Endothelial cell of umbilical vein (primary cell): ENCODE results near the gene TSPAN4. TPM values are rescaled to one million over a fixed set of nuclear protein-coding genes. Genes with fewer than 3 reads are reported as not detected.

Source experiments
- BruUV-seq: library from RNA; stranded (reverse); fragments of 400-500 nt; replicated peaks from 2 replicates; lab custom pipeline; 2021; lab: Mats Ljungman, UMichigan
- CTCF ChIA-PET: fragments of 300-600, 350-600 bp; sonication (Branson Sonifier 250); formaldehyde crosslinking; loops from one replicate; lab custom pipeline; 2021; ENCODE audit warnings: antibody characterized with exemption, inconsistent platforms; lab: Charles Lee
- POLR2A ChIA-PET: fragments of 300-600, 350-600 bp; sonication (Branson Sonifier 250); formaldehyde crosslinking; loops from one replicate; lab custom pipeline; 2021; ENCODE audit warnings: antibody characterized with exemption, inconsistent platforms; lab: Charles Lee
- DNase-seq: peaks from one replicate; pipeline ENCODE4 v3.0.0-alpha.2; 2011; ENCODE audit warnings: low read depth, low spot score
- FAIRE-seq: peaks from 2 replicates; lab custom pipeline; 2011; peaks lifted over from hg19 to GRCh38; lab: Jason Lieb, UNC
- H2AFZ ChIP-seq: 2 replicates; pipeline ENCODE4 v1.6.0; 2012; ENCODE audit warnings: low read depth, low read length, control low read depth, inconsistent platforms
- H3K27ac ChIP-seq: 2 replicates; pipeline ENCODE4 v1.5.1; 2011; ENCODE audit warnings: low read depth, mild to moderate bottlenecking, control low read depth, low read length, moderate library complexity; ENCODE audit not compliant: insufficient read depth
- H3K27me3 ChIP-seq, 2 experiments: 2 replicates each; pipeline versions ENCODE4 v1.6.0 to v1.6.1; 2011; ENCODE audit warnings: low read length in 2 of 2, mixed read lengths in 1 of 2; ENCODE audit not compliant: control insufficient read depth in 2 of 2, insufficient read depth in 2 of 2
- H3K36me3 ChIP-seq, 2 experiments: 2 replicates in 1 of 2; 3 replicates in 1 of 2; pipeline ENCODE4 v1.5.1; 2011; ENCODE audit warnings: low read length in 2 of 2, mild to moderate bottlenecking in 1 of 2, moderate library complexity in 1 of 2; ENCODE audit not compliant: control insufficient read depth in 2 of 2, insufficient read depth in 2 of 2; ENCODE audit errors: extremely low read depth in 1 of 2
- H3K4me1 ChIP-seq: 3 replicates; pipeline ENCODE4 v1.5.1; 2011; ENCODE audit warnings: mild to moderate bottlenecking, low read length; ENCODE audit not compliant: control insufficient read depth, insufficient read depth; ENCODE audit errors: extremely low read depth
- H3K4me2 ChIP-seq: 2 replicates; pipeline ENCODE4 v1.6.1; 2011; ENCODE audit warnings: low read length, control low read depth, mixed read lengths; ENCODE audit not compliant: insufficient read depth
- H3K4me3 ChIP-seq, 3 experiments: fragments of 200-600 bp in 1 of 3; sonication (generic), shearing (Covaris generic) in 1 of 3; replicated peaks in 1 of 3; 2 replicates each; pipeline ENCODE4 v1.5.1; 2011 to 2016; ENCODE audit warnings: control low read depth in 3 of 3, low read length in 3 of 3, mild to moderate bottlenecking in 2 of 3, inconsistent platforms in 1 of 3, low read depth in 1 of 3, moderate library complexity in 1 of 3; ENCODE audit not compliant: insufficient read depth in 1 of 3
- H3K79me2 ChIP-seq: 2 replicates; pipeline ENCODE4 v1.6.0; 2012; ENCODE audit warnings: low read length, inconsistent platforms; ENCODE audit not compliant: control insufficient read depth, insufficient read depth
- H3K9ac ChIP-seq: replicated peaks from 2 replicates; pipeline ENCODE3; 2011; ENCODE audit warnings: low read length, control low read depth; ENCODE audit not compliant: insufficient read depth; ENCODE audit errors: extremely low read depth
- H3K9me1 ChIP-seq: replicated peaks from 3 replicates; pipeline ENCODE4 v1.6.0; 2011; ENCODE audit warnings: mild to moderate bottlenecking, low read length; ENCODE audit not compliant: control insufficient read depth, insufficient read depth; ENCODE audit errors: extremely low read depth
- H3K9me3 ChIP-seq: replicated peaks from 2 replicates; pipeline ENCODE4 v1.5.1; 2012; ENCODE audit warnings: low read length, inconsistent platforms; ENCODE audit not compliant: control insufficient read depth, insufficient read depth
- H4K20me1 ChIP-seq: replicated peaks from 2 replicates; pipeline ENCODE3; 2011; ENCODE audit warnings: mild to moderate bottlenecking, low read length; ENCODE audit not compliant: control insufficient read depth, insufficient read depth; ENCODE audit errors: extremely low read depth
- CTCF ChIP-seq, 2 donors: IDR thresholded peaks; 1 replicate in 1 of 2; 2 replicates in 1 of 2; pipeline ENCODE4 v1.5.1; 2011; ENCODE audit warnings: low read length in 2 of 2, mild to moderate bottlenecking in 2 of 2, moderate library complexity in 2 of 2, control low read depth in 1 of 2, inconsistent platforms in 1 of 2, low read depth in 1 of 2; ENCODE audit not compliant: insufficient read depth in 1 of 2; ENCODE audit errors: extremely low read depth in 1 of 2
- EZH2 ChIP-seq: IDR thresholded peaks from 2 replicates; pipeline ENCODE4 v1.6.1; 2012; ENCODE audit warnings: borderline replicate concordance, low read depth, mild to moderate bottlenecking, moderate library complexity, low read length, inconsistent platforms; ENCODE audit not compliant: severe bottlenecking
- FOS ChIP-seq: IDR thresholded peaks from 2 replicates; pipeline ENCODE4 v1.6.1; 2011; ENCODE audit warnings: mild to moderate bottlenecking, low read length, moderate library complexity, borderline replicate concordance; ENCODE audit not compliant: insufficient read depth
- GATA2 ChIP-seq: IDR thresholded peaks from 2 replicates; pipeline ENCODE4 v1.7.0; 2011; ENCODE audit warnings: low read depth, mild to moderate bottlenecking, moderate library complexity, mixed read lengths, low read length; ENCODE audit not compliant: insufficient read length, insufficient read depth
- JUN ChIP-seq: IDR thresholded peaks from 2 replicates; pipeline ENCODE4 v1.6.1; 2011; ENCODE audit warnings: borderline replicate concordance, low read depth; ENCODE audit not compliant: insufficient read length, insufficient read depth
- MYC ChIP-seq: IDR thresholded peaks from one replicate; pipeline ENCODE4 v1.6.1; 2011; ENCODE audit warnings: mild to moderate bottlenecking, low read depth, low read length
- POLR2A ChIP-seq: IDR thresholded peaks from 2 replicates; pipeline ENCODE4 v1.6.1; 2012; ENCODE audit warnings: low read depth, mild to moderate bottlenecking, control low read depth, low read length
- POLR2AphosphoS5 ChIP-seq: IDR thresholded peaks from 2 replicates; pipeline ENCODE4 v1.6.1; 2012; ENCODE audit warnings: low read depth, mild to moderate bottlenecking, control low read depth, low read length, moderate library complexity; ENCODE audit not compliant: insufficient read depth
- dilution Hi-C: fragments of 300-500 bp; cut with MboI; formaldehyde crosslinking; loops from one replicate; pipeline ENCODE4 v1.15.0; 2019; ENCODE audit warnings: low sequenced_read_pairs; ENCODE audit not compliant: extremely low pct_ligation_motif_present
- intact Hi-C: fragments of 100-400 bp; cut with micrococcal nuclease; formaldehyde crosslinking; loops from one replicate; pipeline ENCODE4 v1.10.0; 2022
- polyA plus RNA-seq, 4 experiments: library from polyadenylated mRNA; depleted of rRNA in 3 of 4; stranded (reverse) in 3 of 4; unstranded in 1 of 4; fragments of >200 nt; gene quantifications; 2 replicates each; pipeline versions ENCODE4 v1.2.1 to v1.2.3, GENCODE V29; 2011 to 2012; ENCODE audit warnings: missing spikeins in 1 of 4
- total RNA-seq: library from RNA; stranded (reverse); gene quantifications from 2 replicates; pipeline ENCODE4 v1.2.3, GENCODE V29; 2021
- TF ChIP-seq, protein P1 (sequence below): IDR thresholded peaks from 2 replicates; pipeline ENCODE4 v1.6.1; 2011; ENCODE audit not compliant: insufficient read depth, insufficient read length

TSPAN4 gene
- total and polyA plus RNA-seq, 2 donors (not counting 3 experiments of a cell fraction or from before 2014, with no cell fraction given): 114 to 199 TPM

DNA sequence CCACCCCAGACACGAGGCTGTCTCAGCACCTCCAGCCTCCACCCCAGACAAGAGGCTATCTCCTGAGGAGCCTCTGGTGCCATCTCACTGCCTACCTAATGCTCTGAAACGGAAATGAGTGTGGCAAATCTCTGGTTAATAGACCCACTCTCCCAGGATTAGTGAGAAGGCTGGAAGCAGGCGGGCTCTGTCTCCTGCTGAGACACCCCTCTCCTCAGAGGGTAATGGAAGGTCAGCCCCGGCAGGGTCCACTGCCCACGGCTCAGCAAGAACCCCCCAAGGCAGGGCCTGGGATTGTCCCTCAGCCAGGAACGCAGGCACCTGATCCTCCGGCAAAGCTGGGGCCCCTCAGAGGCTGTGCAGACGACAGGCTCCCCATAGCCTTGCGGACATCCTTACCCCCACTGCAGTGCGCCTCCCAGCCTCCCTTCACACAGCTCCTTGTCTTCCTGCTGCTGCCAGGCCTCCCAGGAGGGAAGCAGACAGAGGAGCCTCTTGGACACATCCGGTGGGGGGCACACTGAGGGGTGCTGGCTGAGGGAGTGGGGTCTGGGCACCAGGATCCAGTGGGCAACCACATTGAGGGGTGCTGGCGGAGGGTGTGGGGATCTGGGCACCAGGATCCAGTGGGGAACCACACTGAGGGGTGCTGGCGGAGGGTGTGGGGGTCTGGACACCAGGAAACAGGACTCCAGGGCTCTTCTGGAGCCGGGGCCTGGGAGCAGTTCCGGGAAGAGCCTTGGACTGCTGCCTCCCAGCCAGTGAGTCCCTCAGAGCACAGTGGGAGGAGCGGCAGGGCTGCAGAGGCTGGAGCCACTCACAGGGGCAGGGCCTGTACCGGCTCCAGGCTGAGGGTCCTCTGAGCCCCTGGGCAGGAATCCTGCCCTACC, 54.8 kb downstream of the TSPAN4 start:
- Histone ChIP-seq H3K36me3 (peaks cover 10 to 29% of the 10 kb centered on the region in 2 experiments), H3K79me2 (no peaks in the 10 kb centered on the region), H3K9me1 (no peaks in the 10 kb centered on the region), H3K27me3 (no peaks in the 10 kb centered on the region), H2AFZ (no peak overlapping the region), H3K4me2 (no peak overlapping the region), H3K4me1 (no peaks in the 10 kb centered on the region), H3K9me3 (no peaks in the 10 kb centered on the region), H3K27ac (no peak overlapping the region), H4K20me1 (no peaks in the 10 kb centered on the region), H3K9ac (no peak overlapping the region), H3K4me3 (no peak overlapping the region)
- DNase-seq (no peak), FAIRE-seq (no peak)
- ChIA-PET CTCF (interaction anchor here (0.6 to 1.9 kb wide), 12 partner anchors 14 to 154 kb away, joined by 3 to 9 read pairs (median 4); no protein-coding TSS in a partner anchor), POLR2A (no interaction called here)
- dilution Hi-C loops: no loop called here
- TF ChIP-seq FOS (no peak), CTCF (IDR thresholded peaks at IDR 0.05; ENCODE audit: extremely low read depth in 1 of 2, insufficient read depth in 1 of 2, low read depth in 1 of 2, low read length in 2 of 2) (no peak), MYC (no peak), POLR2AphosphoS5 (no peak), EZH2 (no peak), GATA2 (no peak), POLR2A (no peak), JUN (no peak)
- TF ChIP-seq, protein P1, sequence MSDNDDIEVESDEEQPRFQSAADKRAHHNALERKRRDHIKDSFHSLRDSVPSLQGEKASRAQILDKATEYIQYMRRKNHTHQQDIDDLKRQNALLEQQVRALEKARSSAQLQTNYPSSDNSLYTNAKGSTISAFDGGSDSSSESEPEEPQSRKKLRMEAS: no peak
- intact Hi-C loops: loop anchor here (1.0 kb wide), 2 partner anchors 48 to 154 kb away; no protein-coding TSS in a partner anchor
- no TSS peak for BruUV-seq
